PFSK-1 (cell line): Measurements from ENCODE around the gene IFI6.

ENCODE experiments used
- FOXP2 ChIP-seq: optimal IDR thresholded peaks from 2 replicates; pipeline ENCODE3; 2011; ENCODE audit warnings: borderline replicate concordance, control low read depth, inconsistent platforms; ENCODE audit not compliant: insufficient read depth; ENCODE audit errors: extremely low read length, extremely low read depth
- POLR2AphosphoS5 ChIP-seq: IDR thresholded peaks from 2 replicates; pipeline ENCODE4 v1.6.1; 2012; ENCODE audit warnings: low read depth, mild to moderate bottlenecking, control low read depth, low read length, moderate library complexity
- REST ChIP-seq, 2 experiments: IDR thresholded peaks; 2 replicates each; pipeline versions ENCODE4 v1.6.1 to v1.8.0; 2011 to 2012; ENCODE audit warnings: low read depth in 2 of 2, low read length in 2 of 2, control low read depth in 1 of 2, inconsistent platforms in 1 of 2, mild to moderate bottlenecking in 1 of 2, moderate library complexity in 1 of 2; ENCODE audit not compliant: insufficient read depth in 1 of 2
- TAF1 ChIP-seq: IDR thresholded peaks from 2 replicates; pipeline ENCODE4 v1.6.1; 2012; ENCODE audit warnings: low read length, control low read depth, borderline replicate concordance; ENCODE audit not compliant: insufficient read depth

- TF ChIP-seq TAF1 = no peak
- TF ChIP-seq REST (IDR thresholded peaks at IDR 0.05; ENCODE audit: insufficient read depth in 1 of 2, low read depth in 2 of 2, low read length in 2 of 2) = no peak
- TF ChIP-seq POLR2AphosphoS5 = no peak
- TF ChIP-seq FOXP2 = no peak
These were observed 4.4 kb upstream of the IFI6 start for GRCh38 chr1:27676410-27676809.
